GM23338 (cell line): ENCODE data around the gene MYCBP2. TPM values are rescaled to one million over a fixed set of nuclear protein-coding genes. Genes with fewer than 3 reads are reported as not detected.

ENCODE experiments used
- ATAC-seq: fragments of 200-7000 bp; cut with Tn5 transposase; 3 replicates; pipeline ENCODE4 v1.9.1; 2020
- DNase-seq: peaks from one replicate; pipeline ENCODE4 v3.0.0-alpha.2; 2015; ENCODE audit warnings: low spot score
- H2AFZ ChIP-seq: fragments of 200-600 bp; sonication (generic); 2 replicates; pipeline ENCODE4 v1.8.0; 2016; ENCODE audit warnings: antibody characterized with exemption, mild to moderate bottlenecking, moderate library complexity
- H3F3A ChIP-seq: fragments of 200-600 bp; sonication (generic); replicated peaks from 2 replicates; pipeline ENCODE4 v1.8.0; 2017; ENCODE audit warnings: antibody characterized with exemption, mixed run types, low read depth
- H3K27ac ChIP-seq: fragments of 200-600 bp; sonication (generic); 2 replicates; pipeline ENCODE4 v1.6.1; 2016; ENCODE audit warnings: low read depth
- H3K27me3 ChIP-seq: fragments of 200-600 bp; sonication (generic); 2 replicates; pipeline ENCODE4 v1.8.0; 2016; ENCODE audit warnings: mild to moderate bottlenecking, mixed run types, moderate library complexity; ENCODE audit not compliant: insufficient read depth
- H3K36me3 ChIP-seq: fragments of 200-600 bp; sonication (generic); 2 replicates; pipeline ENCODE4 v1.8.0; 2016; ENCODE audit warnings: mild to moderate bottlenecking; ENCODE audit not compliant: insufficient read depth
- H3K4me1 ChIP-seq: fragments of 200-600 bp; sonication (generic); 2 replicates; pipeline ENCODE4 v1.8.0; 2016; ENCODE audit warnings: mild to moderate bottlenecking, moderate library complexity; ENCODE audit not compliant: insufficient read depth
- H3K4me2 ChIP-seq: fragments of 200-600 bp; sonication (generic); 2 replicates; pipeline ENCODE4 v1.7.1; 2017; ENCODE audit warnings: mixed run types
- H3K4me3 ChIP-seq: fragments of 200-600 bp; sonication (generic); 2 replicates; pipeline ENCODE4 v1.6.1; 2016; ENCODE audit warnings: mixed run types
- H3K79me2 ChIP-seq: fragments of 200-600 bp; sonication (generic); replicated peaks from 2 replicates; pipeline ENCODE4 v1.8.0; 2017; ENCODE audit warnings: mild to moderate bottlenecking; ENCODE audit not compliant: insufficient read depth
- H3K9me2 ChIP-seq: fragments of 200-600 bp; sonication (generic); 2 replicates; pipeline ENCODE4 v1.8.0; 2017; ENCODE audit not compliant: insufficient read depth
- H4K20me1 ChIP-seq: fragments of 200-600 bp; sonication (generic); replicated peaks from 2 replicates; pipeline ENCODE4 v1.8.0; 2017; ENCODE audit warnings: mild to moderate bottlenecking; ENCODE audit not compliant: insufficient read depth
- H3K27ac Mint-ChIP-seq: 2 replicates; pipeline ENCODE4 v1.8.0; 2020; ENCODE audit warnings: inconsistent platforms, mild to moderate bottlenecking, moderate library complexity, mixed read lengths
- H3K27me3 Mint-ChIP-seq: 3 replicates; pipeline ENCODE4 v1.8.0; 2022; ENCODE audit warnings: low read depth, mild to moderate bottlenecking, moderate library complexity, mixed read lengths, inconsistent platforms; ENCODE audit not compliant: insufficient read depth, poor library complexity
- H3K36me3 Mint-ChIP-seq: 3 replicates; pipeline ENCODE4 v1.8.0; 2021; ENCODE audit warnings: low read depth, mild to moderate bottlenecking, inconsistent platforms, moderate library complexity, mixed read lengths
- H3K4me1 Mint-ChIP-seq: 3 replicates; pipeline ENCODE4 v1.8.0; 2020; ENCODE audit warnings: mild to moderate bottlenecking, inconsistent platforms, mixed read lengths
- H3K4me3 Mint-ChIP-seq: 3 replicates; pipeline ENCODE4 v1.8.0; 2021; ENCODE audit warnings: moderate library complexity, mild to moderate bottlenecking, inconsistent platforms, mixed read lengths
- H3K9me3 Mint-ChIP-seq: 3 replicates; pipeline ENCODE4 v1.8.0; 2020; ENCODE audit warnings: moderate library complexity, mild to moderate bottlenecking, inconsistent platforms, mixed read lengths
- CREB1 ChIP-seq: fragments of 250-450 bp; sonication (Bioruptor Pico); IDR thresholded peaks from 2 replicates; pipeline ENCODE4 v1.5.0; 2020; ENCODE audit warnings: low read depth, mild to moderate bottlenecking, moderate library complexity
- EZH2 ChIP-seq: fragments of 200-600 bp; sonication (generic); IDR thresholded peaks from one replicate; pipeline ENCODE4 v1.8.0; 2017; ENCODE audit warnings: antibody characterized with exemption, mild to moderate bottlenecking, low read depth; ENCODE audit not compliant: unreplicated experiment
- EZH2phosphoT487 ChIP-seq: fragments of 200-600 bp; sonication (generic); IDR thresholded peaks from one replicate; pipeline ENCODE4 v1.8.1; 2018; ENCODE audit warnings: antibody characterized with exemption; ENCODE audit not compliant: unreplicated experiment
- JUNB ChIP-seq: IDR thresholded peaks from one replicate; pipeline ENCODE4 v1.6.1; 2016; ENCODE audit warnings: antibody characterized with exemption; ENCODE audit not compliant: unreplicated experiment
- NANOG ChIP-seq: IDR thresholded peaks from 2 replicates; pipeline ENCODE4 v1.6.1; 2016; ENCODE audit warnings: antibody characterized with exemption, borderline replicate concordance
- POLR2AphosphoS5 ChIP-seq: IDR thresholded peaks from 2 replicates; pipeline ENCODE4 v1.6.1; 2016; ENCODE audit warnings: antibody characterized with exemption, low read depth
- STAT1 ChIP-seq: IDR thresholded peaks from one replicate; pipeline ENCODE4 v1.6.1; 2016; ENCODE audit warnings: antibody characterized with exemption; ENCODE audit not compliant: unreplicated experiment
- ZNF114 ChIP-seq: fragments of 250-450 bp; sonication (Bioruptor Pico); IDR thresholded peaks from 2 replicates; pipeline ENCODE4 v1.5.0; 2020; ENCODE audit warnings: mild to moderate bottlenecking, moderate library complexity
- ZNF331 ChIP-seq: fragments of 250-450 bp; sonication (Bioruptor Pico); IDR thresholded peaks from 2 replicates; pipeline ENCODE4 v1.5.0; 2020; ENCODE audit warnings: low read depth, mild to moderate bottlenecking, moderate library complexity
- polyA plus RNA-seq: library from polyadenylated mRNA; unstranded; fragments of >200 nt; fragmentation: Nextera tagmentation; extraction: Ambion mirVana; gene quantifications from 2 replicates; pipeline ENCODE4 v1.2.1, GENCODE V29; 2016
- total RNA-seq: library from RNA; depleted of rRNA; stranded (reverse); fragments of >200 nt; shearing (Covaris generic); gene quantifications from 2 replicates; pipeline ENCODE4 v1.2.3, GENCODE V29; 2014
- TF ChIP-seq, protein P1 (sequence below): IDR thresholded peaks from one replicate; pipeline ENCODE4 v1.6.1; 2018; ENCODE audit warnings: antibody characterized with exemption; ENCODE audit not compliant: unreplicated experiment
- TF ChIP-seq, protein P2 (sequence below): fragments of 250-450 bp; sonication (Bioruptor Pico); IDR thresholded peaks from 2 replicates; pipeline ENCODE4 v1.5.0; 2020; ENCODE audit warnings: mild to moderate bottlenecking, moderate library complexity
- TF ChIP-seq, protein P3 (sequence below), 2 experiments: fragments of 200-600 bp in 1 of 2; sonication (generic) in 1 of 2; conservative IDR thresholded peaks; 2 replicates each; pipeline versions ENCODE4 v1.5.1 to v1.6.1; 2016 to 2017; ENCODE audit warnings: antibody characterized with exemption in 2 of 2, low read depth in 2 of 2, mild to moderate bottlenecking in 2 of 2, moderate library complexity in 1 of 2
- TF ChIP-seq, protein P4 (sequence below): IDR thresholded peaks from 2 replicates; pipeline ENCODE4 v1.6.1; 2016; ENCODE audit warnings: antibody characterized with exemption

Gene MYCBP2
- total and polyA plus RNA-seq, 2 experiments from 2014 or later: 54.6 to 77.2 TPM

DNA sequence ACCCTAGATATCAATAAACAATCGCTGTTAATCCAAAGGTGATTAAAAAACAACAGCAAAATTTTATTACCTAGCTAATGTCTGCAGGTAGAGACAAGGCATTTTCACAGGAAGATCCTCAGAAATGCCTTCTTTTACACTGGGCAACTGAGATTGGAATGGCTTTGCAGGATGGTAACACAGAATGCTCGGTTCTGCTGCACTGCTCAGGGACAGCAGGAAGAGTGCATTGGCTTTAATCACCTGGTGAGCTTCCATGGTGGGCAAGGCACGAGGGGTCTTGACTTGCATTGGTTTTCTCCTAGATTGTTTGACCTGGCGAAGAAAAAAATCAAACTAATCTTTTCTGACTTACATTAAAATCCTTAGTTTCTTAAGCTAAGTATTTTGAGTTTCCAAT is 231.6 kb downstream of the MYCBP2 start:
- Histone ChIP-seq H3K36me3 (no peaks in the 10 kb centered on the region), H3K4me2 (peak overlapping the region; percentile 4; the same call in 1 of the 2 replicates), H3K4me1 (peaks cover 12% of the 10 kb centered on the region; the same call in 1 of the 2 replicates), H4K20me1 (no peaks in the 10 kb centered on the region), H3K27me3 (no peaks in the 10 kb centered on the region), H3F3A (no peaks in the 10 kb centered on the region), H3K9me2 (no peaks in the 10 kb centered on the region), H2AFZ (no peak overlapping the region), H3K27ac (no peak overlapping the region), H3K79me2 (no peaks in the 10 kb centered on the region), H3K4me3 (no peak overlapping the region)
- Mint-ChIP-seq H3K9me3 (no peaks in the 10 kb centered on the region), H3K27me3 (no peaks in the 10 kb centered on the region), H3K27ac (peak overlapping the region; percentile 66), H3K4me3 (no peak overlapping the region; the same call in 2 of the 3 replicates), H3K36me3 (peaks cover 11% of the 10 kb centered on the region), H3K4me1 (peaks cover 16% of the 10 kb centered on the region; the same call in 2 of the 3 replicates)
- DNase-seq (no peak), ATAC-seq (peak; percentile 78)
- TF ChIP-seq, protein P1, sequence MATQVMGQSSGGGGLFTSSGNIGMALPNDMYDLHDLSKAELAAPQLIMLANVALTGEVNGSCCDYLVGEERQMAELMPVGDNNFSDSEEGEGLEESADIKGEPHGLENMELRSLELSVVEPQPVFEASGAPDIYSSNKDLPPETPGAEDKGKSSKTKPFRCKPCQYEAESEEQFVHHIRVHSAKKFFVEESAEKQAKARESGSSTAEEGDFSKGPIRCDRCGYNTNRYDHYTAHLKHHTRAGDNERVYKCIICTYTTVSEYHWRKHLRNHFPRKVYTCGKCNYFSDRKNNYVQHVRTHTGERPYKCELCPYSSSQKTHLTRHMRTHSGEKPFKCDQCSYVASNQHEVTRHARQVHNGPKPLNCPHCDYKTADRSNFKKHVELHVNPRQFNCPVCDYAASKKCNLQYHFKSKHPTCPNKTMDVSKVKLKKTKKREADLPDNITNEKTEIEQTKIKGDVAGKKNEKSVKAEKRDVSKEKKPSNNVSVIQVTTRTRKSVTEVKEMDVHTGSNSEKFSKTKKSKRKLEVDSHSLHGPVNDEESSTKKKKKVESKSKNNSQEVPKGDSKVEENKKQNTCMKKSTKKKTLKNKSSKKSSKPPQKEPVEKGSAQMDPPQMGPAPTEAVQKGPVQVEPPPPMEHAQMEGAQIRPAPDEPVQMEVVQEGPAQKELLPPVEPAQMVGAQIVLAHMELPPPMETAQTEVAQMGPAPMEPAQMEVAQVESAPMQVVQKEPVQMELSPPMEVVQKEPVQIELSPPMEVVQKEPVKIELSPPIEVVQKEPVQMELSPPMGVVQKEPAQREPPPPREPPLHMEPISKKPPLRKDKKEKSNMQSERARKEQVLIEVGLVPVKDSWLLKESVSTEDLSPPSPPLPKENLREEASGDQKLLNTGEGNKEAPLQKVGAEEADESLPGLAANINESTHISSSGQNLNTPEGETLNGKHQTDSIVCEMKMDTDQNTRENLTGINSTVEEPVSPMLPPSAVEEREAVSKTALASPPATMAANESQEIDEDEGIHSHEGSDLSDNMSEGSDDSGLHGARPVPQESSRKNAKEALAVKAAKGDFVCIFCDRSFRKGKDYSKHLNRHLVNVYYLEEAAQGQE: no peak
- no peak for TF ChIP-seq STAT1
- TF ChIP-seq, protein P2, sequence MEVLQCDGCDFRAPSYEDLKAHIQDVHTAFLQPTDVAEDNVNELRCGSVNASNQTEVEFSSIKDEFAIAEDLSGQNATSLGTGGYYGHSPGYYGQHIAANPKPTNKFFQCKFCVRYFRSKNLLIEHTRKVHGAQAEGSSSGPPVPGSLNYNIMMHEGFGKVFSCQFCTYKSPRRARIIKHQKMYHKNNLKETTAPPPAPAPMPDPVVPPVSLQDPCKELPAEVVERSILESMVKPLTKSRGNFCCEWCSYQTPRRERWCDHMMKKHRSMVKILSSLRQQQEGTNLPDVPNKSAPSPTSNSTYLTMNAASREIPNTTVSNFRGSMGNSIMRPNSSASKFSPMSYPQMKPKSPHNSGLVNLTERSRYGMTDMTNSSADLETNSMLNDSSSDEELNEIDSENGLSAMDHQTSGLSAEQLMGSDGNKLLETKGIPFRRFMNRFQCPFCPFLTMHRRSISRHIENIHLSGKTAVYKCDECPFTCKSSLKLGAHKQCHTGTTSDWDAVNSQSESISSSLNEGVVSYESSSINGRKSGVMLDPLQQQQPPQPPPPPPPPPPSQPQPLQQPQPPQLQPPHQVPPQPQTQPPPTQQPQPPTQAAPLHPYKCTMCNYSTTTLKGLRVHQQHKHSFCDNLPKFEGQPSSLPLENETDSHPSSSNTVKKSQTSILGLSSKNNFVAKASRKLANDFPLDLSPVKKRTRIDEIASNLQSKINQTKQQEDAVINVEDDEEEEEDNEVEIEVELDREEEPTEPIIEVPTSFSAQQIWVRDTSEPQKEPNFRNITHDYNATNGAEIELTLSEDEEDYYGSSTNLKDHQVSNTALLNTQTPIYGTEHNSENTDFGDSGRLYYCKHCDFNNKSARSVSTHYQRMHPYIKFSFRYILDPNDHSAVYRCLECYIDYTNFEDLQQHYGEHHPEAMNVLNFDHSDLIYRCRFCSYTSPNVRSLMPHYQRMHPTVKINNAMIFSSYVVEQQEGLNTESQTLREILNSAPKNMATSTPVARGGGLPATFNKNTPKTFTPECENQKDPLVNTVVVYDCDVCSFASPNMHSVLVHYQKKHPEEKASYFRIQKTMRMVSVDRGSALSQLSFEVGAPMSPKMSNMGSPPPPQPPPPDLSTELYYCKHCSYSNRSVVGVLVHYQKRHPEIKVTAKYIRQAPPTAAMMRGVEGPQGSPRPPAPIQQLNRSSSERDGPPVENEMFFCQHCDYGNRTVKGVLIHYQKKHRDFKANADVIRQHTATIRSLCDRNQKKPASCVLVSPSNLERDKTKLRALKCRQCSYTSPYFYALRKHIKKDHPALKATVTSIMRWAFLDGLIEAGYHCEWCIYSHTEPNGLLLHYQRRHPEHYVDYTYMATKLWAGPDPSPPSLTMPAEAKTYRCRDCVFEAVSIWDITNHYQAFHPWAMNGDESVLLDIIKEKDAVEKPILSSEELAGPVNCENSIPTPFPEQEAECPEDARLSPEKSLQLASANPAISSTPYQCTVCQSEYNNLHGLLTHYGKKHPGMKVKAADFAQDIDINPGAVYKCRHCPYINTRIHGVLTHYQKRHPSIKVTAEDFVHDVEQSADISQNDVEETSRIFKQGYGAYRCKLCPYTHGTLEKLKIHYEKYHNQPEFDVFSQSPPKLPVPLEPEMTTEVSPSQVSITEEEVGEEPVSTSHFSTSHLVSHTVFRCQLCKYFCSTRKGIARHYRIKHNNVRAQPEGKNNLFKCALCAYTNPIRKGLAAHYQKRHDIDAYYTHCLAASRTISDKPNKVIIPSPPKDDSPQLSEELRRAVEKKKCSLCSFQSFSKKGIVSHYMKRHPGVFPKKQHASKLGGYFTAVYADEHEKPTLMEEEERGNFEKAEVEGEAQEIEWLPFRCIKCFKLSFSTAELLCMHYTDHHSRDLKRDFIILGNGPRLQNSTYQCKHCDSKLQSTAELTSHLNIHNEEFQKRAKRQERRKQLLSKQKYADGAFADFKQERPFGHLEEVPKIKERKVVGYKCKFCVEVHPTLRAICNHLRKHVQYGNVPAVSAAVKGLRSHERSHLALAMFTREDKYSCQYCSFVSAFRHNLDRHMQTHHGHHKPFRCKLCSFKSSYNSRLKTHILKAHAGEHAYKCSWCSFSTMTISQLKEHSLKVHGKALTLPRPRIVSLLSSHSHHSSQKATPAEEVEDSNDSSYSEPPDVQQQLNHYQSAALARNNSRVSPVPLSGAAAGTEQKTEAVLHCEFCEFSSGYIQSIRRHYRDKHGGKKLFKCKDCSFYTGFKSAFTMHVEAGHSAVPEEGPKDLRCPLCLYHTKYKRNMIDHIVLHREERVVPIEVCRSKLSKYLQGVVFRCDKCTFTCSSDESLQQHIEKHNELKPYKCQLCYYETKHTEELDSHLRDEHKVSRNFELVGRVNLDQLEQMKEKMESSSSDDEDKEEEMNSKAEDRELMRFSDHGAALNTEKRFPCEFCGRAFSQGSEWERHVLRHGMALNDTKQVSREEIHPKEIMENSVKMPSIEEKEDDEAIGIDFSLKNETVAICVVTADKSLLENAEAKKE: no peak
- TF ChIP-seq ZNF114 (CRISPR knock-in tag): no peak
- no peak for TF ChIP-seq CREB1
- TF ChIP-seq ZNF331: no peak
- no peak for TF ChIP-seq NANOG
- no peak for TF ChIP-seq POLR2AphosphoS5
- TF ChIP-seq, protein P3, sequence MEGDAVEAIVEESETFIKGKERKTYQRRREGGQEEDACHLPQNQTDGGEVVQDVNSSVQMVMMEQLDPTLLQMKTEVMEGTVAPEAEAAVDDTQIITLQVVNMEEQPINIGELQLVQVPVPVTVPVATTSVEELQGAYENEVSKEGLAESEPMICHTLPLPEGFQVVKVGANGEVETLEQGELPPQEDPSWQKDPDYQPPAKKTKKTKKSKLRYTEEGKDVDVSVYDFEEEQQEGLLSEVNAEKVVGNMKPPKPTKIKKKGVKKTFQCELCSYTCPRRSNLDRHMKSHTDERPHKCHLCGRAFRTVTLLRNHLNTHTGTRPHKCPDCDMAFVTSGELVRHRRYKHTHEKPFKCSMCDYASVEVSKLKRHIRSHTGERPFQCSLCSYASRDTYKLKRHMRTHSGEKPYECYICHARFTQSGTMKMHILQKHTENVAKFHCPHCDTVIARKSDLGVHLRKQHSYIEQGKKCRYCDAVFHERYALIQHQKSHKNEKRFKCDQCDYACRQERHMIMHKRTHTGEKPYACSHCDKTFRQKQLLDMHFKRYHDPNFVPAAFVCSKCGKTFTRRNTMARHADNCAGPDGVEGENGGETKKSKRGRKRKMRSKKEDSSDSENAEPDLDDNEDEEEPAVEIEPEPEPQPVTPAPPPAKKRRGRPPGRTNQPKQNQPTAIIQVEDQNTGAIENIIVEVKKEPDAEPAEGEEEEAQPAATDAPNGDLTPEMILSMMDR (conservative IDR thresholded peaks at IDR 0.05; ENCODE audit: low read depth in 2 of 2): no peak
- TF ChIP-seq EZH2: no peak
- no peak for TF ChIP-seq JUNB
- TF ChIP-seq, protein P4, sequence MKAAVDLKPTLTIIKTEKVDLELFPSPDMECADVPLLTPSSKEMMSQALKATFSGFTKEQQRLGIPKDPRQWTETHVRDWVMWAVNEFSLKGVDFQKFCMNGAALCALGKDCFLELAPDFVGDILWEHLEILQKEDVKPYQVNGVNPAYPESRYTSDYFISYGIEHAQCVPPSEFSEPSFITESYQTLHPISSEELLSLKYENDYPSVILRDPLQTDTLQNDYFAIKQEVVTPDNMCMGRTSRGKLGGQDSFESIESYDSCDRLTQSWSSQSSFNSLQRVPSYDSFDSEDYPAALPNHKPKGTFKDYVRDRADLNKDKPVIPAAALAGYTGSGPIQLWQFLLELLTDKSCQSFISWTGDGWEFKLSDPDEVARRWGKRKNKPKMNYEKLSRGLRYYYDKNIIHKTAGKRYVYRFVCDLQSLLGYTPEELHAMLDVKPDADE: no peak
- TF ChIP-seq EZH2phosphoT487: no peak
